KG1 (cell line): Measurements from ENCODE around the gene TMEM131L.

ENCODE experiments used
- DNase-seq: peaks from one replicate; lab custom pipeline; 2025; lab: John Stamatoyannopoulos, UW

The TMEM131L gene

DNA sequence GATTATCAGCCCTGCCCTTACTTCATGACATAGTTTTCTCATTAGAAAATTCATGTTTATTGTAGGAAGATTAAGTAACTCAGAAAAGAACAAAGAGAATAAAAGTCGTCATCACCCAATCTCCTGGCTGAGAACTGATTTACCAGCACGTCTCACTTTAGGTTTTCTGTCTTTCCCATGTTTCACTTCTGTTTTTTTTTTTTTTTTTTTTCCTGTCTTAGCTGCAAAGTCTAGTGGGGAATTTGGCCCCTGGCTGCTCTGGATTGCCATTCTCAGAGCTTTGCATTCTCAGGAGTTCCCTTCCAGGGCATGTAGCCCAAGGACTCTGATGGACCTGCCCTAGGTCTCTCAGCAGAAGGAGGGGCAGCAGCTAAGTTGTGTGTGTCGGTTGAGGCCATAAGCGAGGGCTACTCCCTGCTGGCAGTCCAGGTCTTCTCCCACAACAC is 57.8 kb downstream of the TMEM131L start:
- no peak for DNase-seq

DNA sequence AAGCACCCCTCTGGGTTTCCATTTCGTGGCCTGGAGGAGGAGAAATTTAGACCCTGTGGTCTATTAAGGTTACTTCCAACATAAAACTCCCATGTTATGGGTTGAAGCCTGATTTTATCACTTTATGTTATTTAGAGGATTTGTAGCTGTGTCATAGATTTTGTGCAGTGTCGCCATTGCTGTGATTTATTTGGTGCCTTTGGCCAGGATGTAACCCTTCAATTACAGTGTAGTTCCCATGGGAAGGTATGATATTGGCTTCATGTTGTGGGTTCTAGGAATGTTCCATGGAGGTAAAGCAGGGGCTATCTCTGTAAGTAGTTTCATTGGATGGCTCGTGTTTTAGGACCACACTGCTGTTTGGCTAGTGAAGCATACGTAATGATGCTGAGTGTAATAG is 58.5 kb downstream of the TMEM131L start:
- DNase-seq: no peak

DNA sequence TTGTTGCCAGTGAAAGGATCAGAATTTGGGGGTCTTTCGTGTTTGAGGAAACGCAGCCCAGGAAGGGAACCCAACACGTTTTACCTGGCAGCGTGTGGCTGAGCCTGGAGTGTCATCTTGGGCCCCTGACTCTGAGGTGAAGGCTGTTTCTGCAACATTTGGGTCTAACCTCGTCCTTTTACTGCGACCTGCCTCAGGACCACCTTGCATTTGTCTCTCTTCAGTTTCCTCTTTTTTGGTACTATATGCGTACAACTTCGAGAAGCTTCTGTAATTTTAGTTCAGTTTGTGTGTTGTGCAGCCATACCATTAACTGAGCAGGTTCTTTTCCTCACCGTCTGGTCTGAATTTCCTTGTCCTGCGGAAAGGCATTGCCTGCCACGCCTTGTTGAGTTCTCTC is 61.5 kb downstream of the TMEM131L start:
- no peak for DNase-seq

DNA sequence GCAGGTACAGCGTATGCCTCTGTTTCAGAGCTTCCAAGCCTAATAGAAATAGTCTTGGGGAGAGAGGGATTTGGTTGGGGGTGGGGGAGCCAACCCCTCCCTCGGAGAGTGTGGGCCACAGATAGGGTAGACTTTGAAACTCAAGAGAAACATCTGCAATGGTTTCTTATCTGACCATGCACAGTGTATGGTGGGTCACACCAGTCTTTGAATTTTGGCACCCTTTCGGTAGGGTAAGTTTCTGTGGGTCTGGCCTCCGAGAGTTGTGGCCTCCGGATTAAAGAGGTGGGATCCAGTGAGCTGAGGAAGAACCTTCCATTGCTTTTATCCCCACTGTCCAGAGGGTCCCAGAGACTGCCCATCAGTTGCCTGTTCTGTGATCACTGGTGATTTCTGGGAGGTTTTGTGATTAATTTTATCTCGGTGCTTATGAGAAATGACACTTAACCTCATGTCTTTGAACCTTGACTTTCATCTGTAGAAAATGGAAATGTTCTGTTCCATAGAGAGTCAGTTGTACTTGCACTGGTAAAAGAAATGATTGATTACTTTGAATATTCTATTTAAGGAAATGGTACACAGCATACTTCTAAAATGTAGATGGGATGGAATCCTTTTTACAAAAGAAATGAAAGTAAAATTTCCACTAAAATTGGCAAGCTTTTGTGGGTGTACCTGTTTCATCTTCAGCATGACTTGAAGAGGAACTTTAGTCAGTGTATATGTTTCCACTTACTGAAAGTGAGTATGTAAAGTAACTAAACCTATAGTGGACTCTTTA is 62.7 kb downstream of the TMEM131L start:
- no peak for DNase-seq

DNA sequence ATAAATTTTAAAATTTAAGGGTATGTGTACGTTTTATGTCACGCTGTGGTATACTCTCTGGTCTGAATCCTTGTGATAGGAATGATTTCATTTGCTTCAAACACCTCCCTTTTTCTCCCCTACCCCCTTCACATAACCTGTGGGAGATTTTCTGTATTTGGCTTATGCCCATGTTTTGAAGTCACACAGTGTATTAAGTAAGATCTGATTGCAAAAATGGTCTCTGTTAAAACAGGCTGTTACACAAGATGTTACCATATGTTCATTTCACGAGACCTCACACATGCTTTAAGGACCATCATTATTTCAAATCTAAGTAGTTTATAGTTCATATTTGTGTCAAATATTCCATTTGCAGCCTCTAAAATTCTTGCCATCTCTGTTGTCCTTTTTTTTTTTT is 63.5 kb downstream of the TMEM131L start:
- no peak for DNase-seq

DNA sequence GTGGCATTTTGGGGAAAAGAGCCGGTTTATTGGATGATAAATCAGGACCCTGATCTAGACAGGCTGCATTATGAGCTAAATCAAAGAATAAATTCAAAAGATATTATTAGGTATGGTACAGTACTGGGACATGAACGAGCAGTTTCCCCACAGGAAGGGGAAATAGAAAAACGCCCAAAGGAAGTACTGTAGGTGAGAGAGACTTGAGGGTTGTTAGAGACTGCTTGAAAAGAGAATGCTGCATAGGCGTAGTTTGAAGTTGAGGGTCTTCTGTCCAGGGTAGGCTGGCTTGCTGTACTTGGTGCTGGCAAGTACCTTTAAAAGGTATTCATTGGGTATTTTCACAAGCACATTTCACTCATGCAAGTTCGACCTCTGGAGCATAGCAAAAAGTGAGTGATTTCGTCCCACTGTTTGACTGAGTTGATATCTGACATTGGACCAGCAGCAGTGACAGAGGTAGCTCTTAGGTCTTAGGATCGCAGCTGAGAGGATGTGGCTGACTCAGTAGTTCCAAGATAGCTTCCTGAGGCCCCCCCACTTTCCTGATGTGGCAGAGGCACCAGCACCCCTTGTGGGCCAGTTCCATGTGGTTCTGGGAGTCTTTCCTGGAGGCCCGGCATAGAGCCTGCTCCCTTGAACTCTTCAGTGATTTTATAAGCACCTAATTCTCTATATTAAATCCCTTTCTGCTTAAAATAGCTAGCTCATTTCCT is 64.3 kb downstream of the TMEM131L start:
- no peak for DNase-seq

DNA sequence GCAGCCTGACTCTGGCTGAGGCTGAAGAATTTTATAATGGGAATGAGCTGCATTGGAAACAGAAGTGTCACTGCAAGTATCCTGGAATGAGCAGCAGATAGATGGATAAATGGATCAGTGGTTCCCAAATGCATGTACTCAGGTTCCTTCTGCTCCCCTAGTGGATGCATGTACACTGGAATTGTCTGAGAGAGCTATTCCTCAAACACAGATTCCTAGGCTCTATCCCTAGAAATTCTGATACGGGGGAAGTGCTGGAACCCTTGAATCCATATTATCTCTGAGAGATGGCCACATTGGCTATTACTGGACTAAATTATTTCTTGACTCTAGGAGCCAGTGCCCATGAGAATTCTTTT is 64.8 kb downstream of the TMEM131L start:
- no peak for DNase-seq

DNA sequence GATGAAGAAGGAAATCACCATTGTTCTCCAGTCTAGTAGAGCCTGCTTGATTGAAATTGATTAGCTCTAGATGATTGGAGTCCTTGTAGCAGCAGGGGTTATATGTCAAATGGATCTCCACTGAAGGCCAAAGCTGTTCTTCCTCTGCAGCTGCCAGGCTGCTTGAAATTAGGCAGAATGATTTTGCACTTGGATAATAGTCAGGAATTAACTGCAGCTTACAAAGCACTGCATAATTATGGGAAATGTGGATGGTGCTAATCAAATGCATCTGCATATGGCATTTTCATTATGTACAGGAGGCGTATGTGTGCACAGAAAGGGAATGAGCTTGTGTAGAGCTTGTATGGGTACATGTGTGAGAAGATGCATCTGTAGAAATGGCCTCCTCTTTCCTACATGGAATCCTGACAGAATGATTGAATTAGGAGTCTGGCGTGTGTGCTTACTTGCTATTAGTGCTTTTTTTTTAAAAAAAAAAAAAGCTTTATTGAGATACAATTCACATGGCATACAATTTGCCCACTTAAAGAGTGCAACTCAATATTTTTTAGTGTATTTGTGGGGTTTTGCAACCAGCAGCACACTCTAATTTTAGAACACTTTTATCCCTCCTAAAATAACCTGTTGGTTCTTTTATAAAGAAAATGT is 65.9 kb downstream of the TMEM131L start:
- no peak for DNase-seq

DNA sequence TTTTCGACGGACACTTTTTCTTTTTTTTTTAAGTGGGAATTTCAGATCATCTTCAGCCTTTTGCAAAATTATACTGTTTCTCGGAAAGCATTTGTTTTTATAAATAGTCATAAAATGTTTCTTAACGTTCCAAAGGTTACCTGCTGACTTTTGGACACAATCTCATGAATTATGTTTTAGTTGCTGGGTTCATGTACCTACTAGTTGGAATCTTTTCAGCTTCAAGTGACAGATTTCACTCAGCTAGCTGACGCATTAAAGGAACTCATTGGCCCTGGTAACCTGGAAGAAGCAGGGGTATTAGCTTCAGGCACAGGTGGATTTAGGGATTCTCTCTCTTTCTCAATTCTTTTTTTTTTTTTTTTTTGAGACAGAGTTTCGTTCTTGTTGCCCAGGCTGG is 66.5 kb downstream of the TMEM131L start:
- no peak for DNase-seq

DNA sequence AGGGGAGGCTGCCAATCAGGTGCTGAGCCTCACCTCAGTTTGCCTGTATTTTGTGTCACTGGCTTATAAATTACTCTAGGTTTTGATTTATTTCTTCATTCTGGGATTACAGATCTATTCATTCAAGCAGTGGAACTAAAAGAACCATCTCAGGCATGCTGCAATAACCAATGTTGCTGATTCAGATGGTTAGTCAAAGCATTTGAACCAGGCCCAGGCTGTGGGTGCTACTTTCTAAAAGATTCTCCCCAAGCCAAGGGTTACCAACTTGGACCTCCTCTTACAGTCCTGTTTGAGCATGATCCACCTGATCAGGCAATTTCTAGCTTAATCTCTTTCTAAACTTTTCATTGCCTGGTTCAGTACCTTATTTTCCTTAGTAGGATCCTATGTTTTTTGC is 67.2 kb downstream of the TMEM131L start:
- DNase-seq: no peak

DNA sequence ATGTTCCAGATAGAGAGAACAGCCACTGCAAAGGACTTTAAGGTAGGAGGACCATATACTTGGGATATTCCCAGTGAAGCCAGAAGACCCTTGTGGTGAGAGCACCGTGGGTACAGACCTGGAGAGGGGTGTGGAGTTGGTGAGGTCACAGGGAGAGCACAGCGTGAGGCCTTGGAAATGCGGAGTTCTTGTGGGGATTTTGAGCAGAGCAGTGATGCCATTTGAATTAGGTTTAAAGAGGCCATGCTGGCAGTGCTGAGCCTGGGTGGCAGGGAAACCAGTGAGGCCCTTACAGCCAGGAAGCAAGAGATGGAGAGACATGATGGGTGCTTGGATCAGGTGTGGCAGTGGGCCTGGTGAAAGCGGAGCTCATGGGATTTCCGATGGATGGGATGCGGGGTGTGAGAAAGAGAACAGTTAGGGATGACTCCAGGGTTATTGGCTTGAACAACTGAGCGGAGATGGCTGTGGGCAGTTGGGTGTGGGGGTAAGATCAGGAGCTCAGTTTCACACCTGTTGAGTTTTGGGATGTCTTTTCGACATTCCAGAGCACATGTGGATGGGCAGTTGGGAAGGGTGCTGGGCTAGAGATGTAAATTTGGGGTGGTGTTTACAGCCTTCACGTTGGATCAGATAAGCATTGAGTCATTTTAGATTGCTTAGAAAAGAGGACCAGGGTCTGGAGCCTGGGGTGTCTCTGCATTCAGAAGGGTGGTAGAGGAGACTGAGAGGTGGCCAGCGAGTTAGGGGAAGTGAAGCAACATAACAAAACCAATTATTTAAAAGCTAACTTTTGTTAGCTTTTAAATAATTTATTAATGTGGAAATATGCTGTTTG is 68.9 kb downstream of the TMEM131L start:
- no peak for DNase-seq

DNA sequence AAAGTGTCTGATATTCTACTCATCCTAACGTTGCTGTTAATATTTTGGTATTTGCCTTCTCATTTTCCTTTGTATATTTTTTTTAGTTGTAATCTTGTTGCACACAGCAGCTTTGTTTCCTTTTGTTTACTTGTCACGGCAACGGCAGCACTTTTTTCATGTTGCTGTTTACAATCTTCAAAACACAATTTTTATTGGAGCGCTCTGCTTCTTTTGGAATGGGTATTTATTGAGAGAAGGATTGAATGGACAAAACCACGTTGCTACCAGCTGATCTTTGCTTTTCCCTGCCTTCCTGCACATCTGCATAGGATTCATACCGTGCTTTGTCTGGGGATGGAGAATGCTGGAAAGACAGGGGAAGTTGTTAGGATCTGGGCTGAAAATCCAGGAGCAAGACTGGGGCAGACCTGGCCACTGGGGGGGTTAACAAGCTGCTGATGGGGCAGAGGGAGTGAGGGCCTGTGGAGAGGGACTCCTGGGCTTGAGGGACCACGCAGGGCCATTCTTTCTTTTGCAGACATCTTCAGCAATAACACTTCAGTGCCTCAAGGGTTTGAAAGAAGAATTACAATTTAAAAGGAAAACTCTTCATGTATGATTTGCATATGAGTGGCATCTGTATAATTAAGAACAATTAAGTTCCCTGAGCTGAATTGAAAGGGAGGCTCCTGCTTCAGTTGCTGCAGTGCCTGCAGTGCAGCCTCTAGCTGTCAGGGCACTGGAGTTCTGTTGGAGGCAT is 69.8 kb downstream of the TMEM131L start:
- DNase-seq: no peak

DNA sequence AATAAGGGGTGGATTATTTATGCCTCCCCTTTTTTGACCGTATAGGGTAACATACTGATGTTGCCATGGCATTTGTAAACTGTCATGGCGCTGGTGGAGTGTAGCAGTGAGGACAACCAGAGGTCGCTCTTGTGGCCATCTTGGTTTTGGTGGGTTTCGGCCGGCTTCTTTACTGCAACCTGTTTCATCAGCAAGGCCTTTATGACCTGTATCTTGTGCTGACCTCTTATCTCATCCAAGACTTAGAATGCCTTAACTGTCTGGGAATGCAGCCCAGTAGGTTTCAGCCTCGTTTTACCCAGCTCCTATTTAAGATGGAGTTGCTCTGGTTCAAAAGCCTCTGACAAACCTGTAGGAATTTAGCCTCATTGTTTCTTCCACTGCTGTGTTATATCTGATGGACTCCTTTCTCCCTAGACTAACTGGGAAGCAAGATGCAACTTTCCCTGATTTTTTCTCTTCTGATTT is 71.4 kb downstream of the TMEM131L start:
- no peak for DNase-seq

DNA sequence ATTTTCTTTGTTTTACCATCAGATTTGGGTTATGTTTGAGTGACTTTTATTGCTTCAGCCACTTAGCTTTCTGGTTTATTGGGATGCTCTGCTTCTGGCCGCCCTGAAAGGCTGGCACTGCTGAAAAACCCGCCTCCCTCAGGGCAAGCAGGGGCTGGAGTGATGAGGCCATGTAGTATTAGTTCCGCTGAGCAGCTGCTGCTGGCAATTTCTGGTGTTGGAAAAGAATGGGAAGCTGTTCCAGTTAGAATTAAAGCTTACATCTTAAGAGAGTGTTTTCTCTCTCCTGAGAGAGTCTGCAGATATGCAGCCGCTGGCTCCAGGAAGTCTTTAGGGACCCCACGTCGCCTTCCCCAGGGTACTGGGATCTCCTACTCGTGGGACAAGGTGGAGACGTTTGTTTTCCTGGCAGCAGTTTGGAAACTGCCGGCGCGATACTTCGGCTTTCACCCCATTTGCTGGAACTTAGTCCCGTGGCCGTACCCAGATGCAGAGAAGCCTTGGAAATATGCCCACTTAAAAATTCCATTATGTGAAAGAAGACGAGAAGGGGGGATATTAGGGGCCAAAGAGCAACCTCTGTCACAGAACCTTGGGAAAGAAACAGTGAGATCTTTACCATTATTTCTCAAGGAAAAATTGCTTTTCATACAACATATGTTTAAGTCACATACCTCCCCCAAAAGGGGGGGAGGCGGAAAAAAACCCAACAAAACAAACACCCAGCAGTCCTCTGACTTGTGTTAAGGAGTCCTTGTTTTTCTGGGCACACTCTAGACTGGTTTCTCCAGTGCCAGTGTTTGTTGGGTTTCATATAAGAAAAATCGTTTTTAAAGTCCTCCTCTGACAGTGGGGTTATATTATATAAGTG is 72.6 kb downstream of the TMEM131L start:
- no peak for DNase-seq

DNA sequence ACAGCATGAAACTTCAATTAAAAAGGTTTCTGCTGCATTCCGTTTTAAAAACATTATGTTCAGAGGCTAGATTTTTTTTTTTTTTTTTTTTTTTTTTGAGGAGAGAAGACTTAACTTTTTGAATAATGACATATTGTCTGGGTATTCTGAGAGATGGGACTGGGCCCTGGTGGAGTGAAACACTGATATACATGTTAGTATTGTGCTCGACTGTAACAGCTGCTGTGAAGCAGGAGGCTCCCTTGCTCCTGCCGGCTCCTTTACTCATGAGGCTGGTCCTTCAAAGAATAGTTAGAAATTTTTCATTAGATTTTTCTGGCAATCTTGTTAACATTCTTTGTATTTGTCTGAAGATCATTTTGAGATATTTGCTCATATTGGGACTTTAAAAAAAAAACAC is 73.3 kb downstream of the TMEM131L start:
- no peak for DNase-seq

DNA sequence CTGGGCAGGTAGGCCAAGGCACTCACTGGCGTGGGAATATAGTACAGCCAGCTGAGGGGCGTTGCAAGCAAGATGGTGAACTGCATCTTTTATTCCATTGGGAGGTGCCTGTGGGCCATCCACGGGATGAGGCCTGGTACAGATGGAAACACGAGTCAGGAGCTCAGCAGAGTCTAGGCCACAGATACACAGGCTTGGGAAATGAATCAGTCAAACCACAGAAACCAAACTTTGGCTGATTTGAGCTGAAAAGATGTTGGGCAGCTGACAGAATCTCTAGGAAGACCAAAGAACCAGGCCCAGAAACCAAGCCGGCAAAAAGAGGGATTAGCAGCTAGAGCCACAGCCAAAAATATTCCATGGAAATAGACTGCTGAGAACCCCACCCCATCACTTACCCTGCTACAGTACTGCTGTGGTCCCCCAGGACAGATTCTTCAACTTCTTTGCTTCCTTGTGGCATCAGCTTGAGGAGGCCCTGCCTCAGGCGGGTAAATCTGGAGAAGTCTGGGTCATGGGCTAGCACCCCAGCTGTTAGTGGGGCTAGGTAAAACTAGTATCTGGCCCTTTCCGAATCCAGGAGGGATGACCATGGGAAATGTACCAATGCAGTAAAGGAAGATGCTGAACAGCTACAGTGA is 75.4 kb downstream of the TMEM131L start:
- no peak for DNase-seq

DNA sequence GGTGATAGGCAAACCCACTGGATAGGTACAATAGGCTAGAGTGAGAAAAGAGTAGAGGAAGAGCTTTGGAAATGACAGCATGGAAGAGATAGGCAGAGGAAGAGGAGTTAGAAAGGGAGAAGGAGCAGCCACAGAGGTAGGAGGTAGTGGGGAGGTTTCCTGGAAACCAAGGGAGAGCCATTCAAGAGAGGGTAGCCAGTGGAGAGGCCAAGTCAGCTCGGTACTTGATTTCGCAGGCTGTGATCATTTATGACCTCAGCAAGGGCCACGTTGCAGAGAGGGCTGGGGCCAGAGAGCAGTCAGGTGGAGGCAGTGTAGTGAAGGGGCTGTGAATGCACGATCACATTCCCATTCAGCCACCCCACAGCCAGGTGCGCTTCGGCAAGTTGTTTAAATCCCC is 76.0 kb downstream of the TMEM131L start:
- no peak for DNase-seq

DNA sequence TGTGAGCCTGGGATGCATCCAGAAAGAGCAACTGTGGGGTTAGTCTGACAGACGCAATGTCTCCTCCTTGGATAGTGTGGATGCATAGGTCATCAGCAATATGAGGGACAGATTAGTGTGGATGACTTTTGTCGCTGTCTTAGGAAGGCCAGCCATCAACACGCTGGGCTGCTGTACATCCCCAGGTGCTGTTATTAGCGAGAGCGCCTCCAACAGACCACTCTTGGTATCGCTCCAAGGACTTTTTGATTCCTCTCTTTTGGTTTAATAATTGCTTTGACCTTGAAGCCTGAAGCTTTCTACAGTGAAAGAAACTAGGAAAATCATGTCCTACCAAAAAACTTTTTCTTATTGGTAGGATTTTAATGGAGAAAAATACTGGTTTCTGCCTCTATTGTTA is 76.7 kb downstream of the TMEM131L start:
- no peak for DNase-seq

DNA sequence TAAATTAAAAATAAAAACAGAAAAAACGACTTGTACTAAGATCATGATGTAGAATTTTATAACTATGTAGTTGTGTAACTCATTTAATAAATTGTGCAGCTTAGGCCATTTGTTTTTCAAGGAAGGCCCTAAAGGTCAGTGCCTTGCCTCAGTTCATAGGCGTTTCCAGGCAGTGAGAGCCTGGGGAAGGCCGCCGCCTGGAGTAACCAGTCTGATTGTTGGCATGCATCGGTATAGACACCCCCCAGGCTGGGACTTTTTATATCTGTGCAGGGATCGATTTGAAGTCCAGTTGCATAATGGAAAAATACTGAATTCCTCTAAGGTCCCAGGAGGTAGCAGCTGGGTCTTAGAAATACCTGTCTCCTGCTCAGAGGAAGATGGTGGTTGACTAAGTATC is 77.2 kb downstream of the TMEM131L start:
- no peak for DNase-seq

DNA sequence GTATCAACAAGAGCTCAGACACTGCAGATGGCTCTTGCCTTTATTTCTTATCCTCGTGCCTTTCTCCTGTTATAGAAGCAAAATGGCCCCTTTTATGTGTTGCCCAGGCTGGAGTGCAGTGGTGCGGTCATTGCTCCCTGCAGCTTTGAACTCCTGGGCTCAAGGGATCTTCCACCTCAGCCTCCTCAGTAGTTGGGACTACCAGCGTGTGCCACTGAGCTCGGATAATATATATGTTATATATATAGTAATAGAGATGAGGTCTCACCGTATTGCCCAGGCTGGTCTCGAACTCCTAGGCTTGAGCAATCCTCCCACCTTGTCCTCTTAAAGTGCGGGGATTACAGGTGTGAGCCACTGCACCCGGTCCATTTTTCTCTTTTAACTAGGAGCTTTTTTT is 79.7 kb downstream of the TMEM131L start:
- no peak for DNase-seq
